Measurements from ENCODE around the gene PRIMA1.

GRCh38 chr14:93705513-93706156, 82.7 kb downstream of the PRIMA1 start:
- TF ChIP-seq CTCF (IDR thresholded peaks at IDR 0.05) (no peak), POLR2A (IDR thresholded peaks at IDR 0.05) (no peak), EP300 (IDR thresholded peaks at IDR 0.05) (no peak)

Data from tibial nerve (tissue), 4 donors.